ENCODE measurements around the gene SCML2.

The SCML2 gene

GRCh38 chrX:18354369-18355223, at the start of gene SCML2:
Gene SCML2, minus strand, starts transcription at chrX:18354688. Its CDS starts 20,617 bp downstream, at chrX:18334071.
- Histone ChIP-seq H2AFZ (peak within 1 kb of the TSS; percentile 78), H3K4me3 (ENCODE audit: low read depth, low read length) (peak within 1 kb of the TSS; percentile 59), H3K79me2 (no peaks in the 10 kb centered on the region), H3K27ac (no peak within 1 kb of the TSS), H3K4me2 (ENCODE audit: low read length) (peak within 1 kb of the TSS; percentile 67), H3K36me3 (ENCODE audit: control insufficient read depth, insufficient read depth, low read length) (no peaks in the 10 kb centered on the region), H3K4me1 (no peaks in the 10 kb centered on the region), H3K9ac (no peak within 1 kb of the TSS), H3K27me3 (ENCODE audit: control insufficient read depth, insufficient read depth, low read length) (no peaks in the 10 kb centered on the region), H3K9me3 (ENCODE audit: control insufficient read depth, low read length) (no peaks in the 10 kb centered on the region)
- TF ChIP-seq CTCF (IDR thresholded peaks at IDR 0.05): no peak

GRCh38 chrX:18401848-18402213, 47.3 kb upstream of the SCML2 start:
- no peaks in the 10 kb centered on the region for H3K4me1 ChIP-seq
- no peak for TF ChIP-seq CTCF (IDR thresholded peaks at IDR 0.05)
- H2AFZ ChIP-seq: no peak overlapping the region
- no peaks in the 10 kb centered on the region for H3K27me3 ChIP-seq (ENCODE audit: control insufficient read depth, insufficient read depth, low read length)
- no peaks in the 10 kb centered on the region for H3K79me2 ChIP-seq
- no peak overlapping the region for H3K4me3 ChIP-seq (ENCODE audit: low read depth, low read length)
- H3K9me3 ChIP-seq (ENCODE audit: control insufficient read depth, low read length): no peaks in the 10 kb centered on the region
- no peaks in the 10 kb centered on the region for H3K36me3 ChIP-seq (ENCODE audit: control insufficient read depth, insufficient read depth, low read length)
- H3K27ac ChIP-seq: no peak overlapping the region
- H3K9ac ChIP-seq: no peak overlapping the region
- H3K4me2 ChIP-seq (ENCODE audit: low read length): no peak overlapping the region

GRCh38 chrX:18394477-18394876, 40.0 kb upstream of the SCML2 start:
- no peaks in the 10 kb centered on the region for H3K9me3 ChIP-seq (ENCODE audit: control insufficient read depth, low read length)
- H3K79me2 ChIP-seq: no peaks in the 10 kb centered on the region
- no peaks in the 10 kb centered on the region for H3K36me3 ChIP-seq (ENCODE audit: control insufficient read depth, insufficient read depth, low read length)
- H3K9ac ChIP-seq: no peak overlapping the region
- H3K4me1 ChIP-seq: no peaks in the 10 kb centered on the region
- no peaks in the 10 kb centered on the region for H3K27me3 ChIP-seq (ENCODE audit: control insufficient read depth, insufficient read depth, low read length)
- H3K4me2 ChIP-seq (ENCODE audit: low read length): no peak overlapping the region
- H2AFZ ChIP-seq: no peak overlapping the region
- H3K27ac ChIP-seq: no peak overlapping the region
- no peak overlapping the region for H3K4me3 ChIP-seq (ENCODE audit: low read depth, low read length)
- TF ChIP-seq CTCF (IDR thresholded peaks at IDR 0.05): no peak

GRCh38 chrX:18390941-18391538, 36.6 kb upstream of the SCML2 start:
- Histone ChIP-seq H3K9ac (no peak overlapping the region), H3K27me3 (ENCODE audit: control insufficient read depth, insufficient read depth, low read length) (no peaks in the 10 kb centered on the region), H3K9me3 (ENCODE audit: control insufficient read depth, low read length) (no peaks in the 10 kb centered on the region), H3K4me1 (no peaks in the 10 kb centered on the region), H3K4me2 (ENCODE audit: low read length) (no peak overlapping the region), H2AFZ (no peak overlapping the region), H3K4me3 (ENCODE audit: low read depth, low read length) (no peak overlapping the region), H3K79me2 (no peaks in the 10 kb centered on the region), H3K36me3 (ENCODE audit: control insufficient read depth, insufficient read depth, low read length) (no peaks in the 10 kb centered on the region), H3K27ac (no peak overlapping the region)
- TF ChIP-seq CTCF (IDR thresholded peaks at IDR 0.05): peak; percentile 75
